GM18861 (cell line): ENCODE data around the gene SPSB2.
"Not testable (repeated sequence)": the region's sequence is repeated elsewhere in the genome, so short reads cannot be mapped to it uniquely, and the experiment has no call there.

Source experiments
- ATAC-seq: cut with Tn5 transposase; IDR thresholded peaks from one replicate; pipeline ENCODE4 v1.9.1; 2021; ENCODE audit not compliant: unreplicated experiment

Gene SPSB2

GRCh38 chr12:6871052-6871957 is 1.8 kb downstream of the SPSB2 start:
- ATAC-seq = no peak

GRCh38 chr12:6870304-6870703 is 2.8 kb downstream of the SPSB2 start:
- not testable (repeated sequence) for ATAC-seq

GRCh38 chr12:6869049-6870021 is 3.8 kb downstream of the SPSB2 start:
- ATAC-seq = no peak

GRCh38 chr12:6868211-6869048 is 4.7 kb downstream of the SPSB2 start:
- no peak for ATAC-seq

- peak; percentile 40 for ATAC-seq
These were observed 5.5 kb downstream of the SPSB2 start, which contains the start of gene TPI1 for GRCh38 chr12:6867413-6868210. TPI1 (plus strand) TSS chr12:6867531; CDS start chr12:6867567, 36 bp downstream.

GRCh38 chr12:6866920-6867412 is 6.1 kb downstream of the SPSB2 start:
- peak; percentile 16 for ATAC-seq

- ATAC-seq = no peak
These were observed 6.8 kb downstream of the SPSB2 start for GRCh38 chr12:6866163-6866919.

- ATAC-seq = not testable (repeated sequence)
These were observed 7.8 kb downstream of the SPSB2 start for GRCh38 chr12:6865307-6865706.

- no peak for ATAC-seq
These were observed 9.3 kb downstream of the SPSB2 start for GRCh38 chr12:6863586-6864321.

- no peak for ATAC-seq
These were observed 10.1 kb downstream of the SPSB2 start for GRCh38 chr12:6863033-6863432.

- ATAC-seq = no peak
These were observed 11.7 kb downstream of the SPSB2 start for GRCh38 chr12:6861391-6861790.

- ATAC-seq = no peak
These were observed 12.2 kb downstream of the SPSB2 start for GRCh38 chr12:6860942-6861341.

- ATAC-seq = no peak
These were observed 13.0 kb downstream of the SPSB2 start for GRCh38 chr12:6860116-6860515.

GRCh38 chr12:6858799-6859198 is 14.3 kb downstream of the SPSB2 start:
- ATAC-seq = no peak

- ATAC-seq = no peak
These were observed 17.8 kb downstream of the SPSB2 start for GRCh38 chr12:6855322-6855721.

GRCh38 chr12:6854036-6854435 is 19.1 kb downstream of the SPSB2 start:
- ATAC-seq = no peak

- ATAC-seq = no peak
These were observed 19.5 kb downstream of the SPSB2 start for GRCh38 chr12:6853626-6854025.

GRCh38 chr12:6852651-6853354 is 20.3 kb downstream of the SPSB2 start:
- no peak for ATAC-seq
